Activated CD4-positive, alpha-beta T cell treated with anti-CD3 and anti-CD28 coated beads, Interleukin-2, amount 50 U/mL, for 1 hour (primary cell): ENCODE measurements around the gene ATG4C.

Source experiments
- DNase-seq: peaks from one replicate; pipeline ENCODE4 v3.0.0-alpha.2; 2020

ATG4C gene

GRCh38 chr1:62849031-62849430 lies 65.1 kb downstream of the ATG4C start:
- no peak for DNase-seq

GRCh38 chr1:62852253-62852652 lies 68.3 kb downstream of the ATG4C start:
- no peak for DNase-seq

GRCh38 chr1:62856960-62857359 lies 73.0 kb downstream of the ATG4C start:
- no peak for DNase-seq

GRCh38 chr1:62869217-62869754 lies 85.4 kb downstream of the ATG4C start:
- DNase-seq, result no peak

GRCh38 chr1:62870148-62870547 lies 86.2 kb downstream of the ATG4C start:
- DNase-seq, result no peak

- DNase-seq, result no peak
These were observed 91.7 kb downstream of the ATG4C start for GRCh38 chr1:62875676-62876075.

GRCh38 chr1:62876535-62876934 lies 92.6 kb downstream of the ATG4C start:
- DNase-seq, result no peak

GRCh38 chr1:62877579-62877978 lies 93.6 kb downstream of the ATG4C start:
- DNase-seq, result no peak

- DNase-seq, result no peak
These were observed 96.0 kb downstream of the ATG4C start for GRCh38 chr1:62879962-62880361.

GRCh38 chr1:62882201-62883104 lies 98.5 kb downstream of the ATG4C start:
- no peak for DNase-seq

GRCh38 chr1:62884156-62884740 lies 100.3 kb downstream of the ATG4C start:
- no peak for DNase-seq

- no peak for DNase-seq
These were observed 104.0 kb downstream of the ATG4C start for GRCh38 chr1:62887799-62888507.

GRCh38 chr1:62891956-62892562 lies 108.1 kb downstream of the ATG4C start:
- no peak for DNase-seq

GRCh38 chr1:62897788-62898187 lies 113.9 kb downstream of the ATG4C start:
- DNase-seq, result no peak

- DNase-seq, result no peak
These were observed 116.6 kb downstream of the ATG4C start for GRCh38 chr1:62900566-62900965.

GRCh38 chr1:62901650-62902049 lies 117.7 kb downstream of the ATG4C start:
- no peak for DNase-seq

GRCh38 chr1:62903522-62903921 lies 119.6 kb downstream of the ATG4C start:
- DNase-seq, result no peak

GRCh38 chr1:62903982-62904855 lies 120.3 kb downstream of the ATG4C start:
- DNase-seq, result no peak

GRCh38 chr1:62904856-62905225 lies 120.9 kb downstream of the ATG4C start:
- no peak for DNase-seq

GRCh38 chr1:62905309-62905708 lies 121.4 kb downstream of the ATG4C start:
- DNase-seq, result no peak

- DNase-seq, result no peak
These were observed 121.9 kb downstream of the ATG4C start for GRCh38 chr1:62905872-62906271.

- DNase-seq, result no peak
These were observed 122.5 kb downstream of the ATG4C start for GRCh38 chr1:62906428-62906886.
